Measurements from ENCODE around the gene ITPR1.

The ITPR1 gene

DNA sequence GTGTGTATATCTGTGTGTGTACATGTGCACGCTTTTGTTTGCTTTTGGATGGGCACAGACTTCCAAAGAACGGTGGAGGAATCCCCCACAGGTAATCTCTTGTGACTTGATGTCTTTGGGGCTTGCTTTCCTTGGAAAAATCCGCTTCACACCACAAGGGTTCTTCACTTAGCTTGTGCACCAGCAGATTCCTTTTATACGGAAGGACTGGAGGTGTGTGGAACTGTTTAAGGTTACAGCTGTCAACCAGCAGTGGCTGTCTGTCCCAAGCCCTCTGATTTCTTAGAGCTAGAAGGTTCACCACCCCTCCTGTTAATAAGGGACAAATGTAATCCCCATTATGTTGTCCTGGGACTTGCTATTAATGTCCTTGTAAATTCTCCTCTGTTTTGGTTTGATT is 193.5 kb downstream of the ITPR1 start:
- no peak for DNase-seq (ENCODE audit: low read depth)

DNA sequence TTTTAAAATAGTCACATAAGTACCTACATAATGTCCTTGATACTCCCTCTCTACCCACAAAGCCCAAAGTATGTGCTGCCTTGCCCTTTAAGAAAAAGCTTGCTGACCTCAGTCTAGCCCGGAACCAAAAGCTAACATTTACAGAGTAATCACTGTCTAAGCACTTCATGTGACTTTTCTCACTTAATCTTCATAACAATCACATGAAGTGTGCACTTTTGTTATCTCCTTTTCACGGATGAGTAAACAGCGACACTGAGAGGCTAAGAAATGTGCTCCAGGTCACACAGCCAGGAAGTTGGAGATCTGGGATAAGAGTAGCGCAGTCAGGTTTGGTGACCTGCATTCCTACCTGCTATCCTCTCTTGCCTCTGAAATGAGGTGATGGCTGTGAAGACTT is 194.0 kb downstream of the ITPR1 start:
- DNase-seq (ENCODE audit: low read depth): no peak

DNA sequence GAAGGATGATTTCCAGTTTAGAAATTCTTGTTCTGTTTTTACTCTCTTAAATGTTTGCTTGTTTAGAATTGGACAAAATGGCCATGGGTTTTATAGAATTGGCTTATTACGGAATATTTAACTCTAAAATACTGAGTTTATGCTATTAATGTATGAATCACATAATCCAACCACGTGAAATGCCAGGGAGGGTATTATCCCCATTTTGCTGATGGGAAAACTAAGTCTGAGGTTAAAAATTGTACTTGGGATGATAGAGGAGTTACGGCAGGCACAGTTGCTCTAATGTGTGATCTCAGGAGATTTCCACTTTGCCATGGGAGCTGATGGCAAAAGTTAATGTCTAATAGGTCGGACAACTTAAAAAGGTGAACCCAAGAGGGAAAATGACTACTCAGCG is 194.4 kb downstream of the ITPR1 start:
- no peak for DNase-seq (ENCODE audit: low read depth)

DNA sequence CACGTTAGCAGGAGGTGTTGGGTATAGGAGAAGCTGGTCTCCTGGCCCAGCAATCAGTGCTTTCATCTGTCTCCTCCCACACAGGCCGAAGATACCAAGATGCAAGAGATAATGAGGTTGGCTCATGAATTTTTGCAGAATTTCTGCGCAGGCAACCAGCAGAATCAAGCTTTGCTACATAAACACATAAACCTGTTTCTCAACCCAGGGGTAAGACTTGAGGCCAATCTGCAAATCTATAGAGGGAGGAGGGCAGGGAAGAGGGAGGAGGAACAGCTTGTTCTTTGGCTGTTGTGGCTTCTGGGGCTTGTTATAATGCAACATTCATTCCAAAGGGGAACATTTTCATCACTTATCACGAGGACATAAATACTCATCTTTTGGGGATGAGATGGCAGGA is 195.3 kb downstream of the ITPR1 start:
- no peak for DNase-seq (ENCODE audit: low read depth)

DNA sequence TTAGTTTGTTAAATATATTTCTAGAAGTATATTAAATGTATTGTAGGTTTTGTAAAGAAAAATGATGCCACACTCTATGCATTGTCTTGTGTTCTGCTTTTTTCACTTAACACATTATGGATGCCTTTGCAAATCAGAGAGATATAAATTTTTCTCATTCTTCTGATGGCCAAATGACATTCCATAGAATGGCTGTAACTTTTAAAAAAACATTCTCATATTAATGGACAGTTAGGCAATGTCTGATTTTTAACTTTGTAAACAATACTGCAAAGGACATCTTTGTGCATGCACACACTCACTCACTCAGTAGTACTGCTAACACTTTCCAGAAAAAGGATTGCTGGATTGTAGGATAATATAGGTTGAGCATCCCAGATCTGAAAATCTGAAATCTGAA is 195.9 kb downstream of the ITPR1 start:
- DNase-seq (ENCODE audit: low read depth): no peak

DNA sequence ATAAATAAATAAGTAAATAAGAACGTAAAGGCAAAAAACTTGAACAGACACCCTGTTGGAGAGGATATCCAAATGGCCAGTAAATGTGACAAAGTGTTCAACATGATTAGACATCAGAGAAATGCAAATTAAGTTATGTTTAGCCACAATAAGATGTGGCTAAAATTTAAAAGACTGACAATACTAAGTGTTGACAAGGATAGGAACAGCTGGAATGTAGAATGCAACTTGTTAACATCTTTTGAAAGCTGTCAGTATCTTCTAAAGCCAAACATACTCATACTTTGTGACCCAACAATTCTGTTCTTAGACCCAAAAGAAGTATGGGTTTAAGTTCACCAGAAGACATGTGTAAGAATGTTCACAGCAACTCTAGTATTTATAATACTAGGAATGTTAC is 197.1 kb downstream of the ITPR1 start:
- DNase-seq (ENCODE audit: low read depth): no peak

DNA sequence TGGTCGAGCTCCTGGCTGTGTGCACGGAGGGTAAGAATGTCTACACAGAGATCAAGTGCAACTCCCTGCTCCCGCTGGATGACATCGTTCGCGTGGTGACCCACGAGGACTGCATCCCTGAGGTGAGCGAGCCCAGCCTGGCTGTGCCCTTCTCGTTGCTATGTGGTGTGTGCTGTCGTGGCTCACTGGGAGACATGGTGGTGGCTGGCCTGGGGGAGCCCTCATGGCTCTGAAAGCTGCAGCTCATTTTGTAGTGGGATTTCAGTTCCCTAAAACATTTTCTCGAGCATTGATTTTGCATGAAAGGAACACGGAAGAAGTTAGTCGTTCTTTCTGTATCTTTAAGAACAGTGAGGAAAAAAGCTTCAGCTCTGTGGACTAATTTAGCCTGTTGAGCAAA is 200.5 kb downstream of the ITPR1 start:
- no peak for DNase-seq (ENCODE audit: low read depth)

DNA sequence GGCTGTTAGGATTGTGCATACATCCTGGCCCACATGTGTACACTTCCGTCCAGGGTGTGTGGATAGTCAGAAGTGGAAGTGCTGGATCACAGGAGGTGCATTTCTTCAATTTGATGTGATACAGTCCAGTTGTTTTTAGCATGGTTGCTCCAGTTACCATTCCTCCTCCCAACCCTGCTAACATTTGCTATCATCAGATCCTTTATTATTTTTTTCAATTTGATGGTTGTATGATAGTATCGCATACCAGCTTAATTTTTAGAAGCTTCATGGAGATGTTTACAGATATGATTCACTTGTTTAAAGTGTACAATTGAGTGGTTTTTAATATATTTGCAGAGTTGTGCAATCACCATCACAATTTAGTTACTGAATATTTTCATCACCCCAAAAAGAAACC is 202.7 kb downstream of the ITPR1 start:
- DNase-seq (ENCODE audit: low read depth): no peak

DNA sequence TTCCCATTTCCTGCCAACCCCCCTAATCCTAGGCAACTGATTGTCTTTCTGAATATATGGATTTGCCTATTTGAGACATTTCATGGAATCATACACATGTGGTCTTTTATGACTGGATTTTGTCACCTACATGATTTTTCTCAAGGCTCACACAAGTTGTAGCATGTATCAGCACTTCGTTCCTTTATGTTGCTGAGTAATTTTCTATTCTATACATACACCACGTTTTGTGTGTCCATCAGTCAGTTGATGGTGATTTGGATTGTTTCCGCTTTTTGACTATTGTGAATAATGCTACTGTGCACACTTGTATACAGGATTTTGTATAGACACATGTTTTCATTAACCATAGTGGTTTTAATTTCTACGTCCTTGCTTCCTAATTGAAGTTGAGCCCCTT is 203.1 kb downstream of the ITPR1 start:
- no peak for DNase-seq (ENCODE audit: low read depth)

DNA sequence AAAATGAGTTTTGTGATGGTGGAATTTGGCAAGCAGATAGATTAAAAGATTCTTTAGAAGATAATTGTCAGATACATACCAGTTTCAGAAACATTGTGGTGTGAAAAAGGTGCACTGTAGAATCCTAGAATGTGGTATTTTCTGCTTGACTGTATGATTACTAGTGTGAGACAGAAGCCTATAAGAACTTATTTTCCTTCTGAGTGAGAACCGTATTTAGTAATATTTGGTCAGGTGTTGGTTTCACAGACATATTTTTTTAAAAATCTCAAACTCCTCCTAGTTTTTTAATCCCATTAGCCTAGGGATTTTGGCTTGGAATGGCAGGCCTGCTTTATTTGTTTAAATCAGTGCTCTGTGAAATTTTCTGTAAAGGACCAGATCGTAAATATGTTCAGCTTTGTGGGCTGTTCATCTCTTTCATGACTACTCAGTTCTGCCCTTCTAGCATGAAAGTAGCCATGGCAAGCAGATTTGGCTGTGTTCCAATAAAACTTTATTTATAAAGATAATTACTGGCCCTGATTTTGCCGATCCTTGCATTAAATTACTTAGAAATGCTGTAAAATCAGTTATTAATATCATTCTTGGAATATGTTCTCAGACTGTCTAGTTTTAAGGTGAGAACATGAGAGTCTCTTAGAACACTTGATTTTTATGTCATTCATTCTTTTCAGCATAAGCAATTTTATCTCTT is 205.1 kb downstream of the ITPR1 start:
- DNase-seq (ENCODE audit: low read depth): no peak

DNA sequence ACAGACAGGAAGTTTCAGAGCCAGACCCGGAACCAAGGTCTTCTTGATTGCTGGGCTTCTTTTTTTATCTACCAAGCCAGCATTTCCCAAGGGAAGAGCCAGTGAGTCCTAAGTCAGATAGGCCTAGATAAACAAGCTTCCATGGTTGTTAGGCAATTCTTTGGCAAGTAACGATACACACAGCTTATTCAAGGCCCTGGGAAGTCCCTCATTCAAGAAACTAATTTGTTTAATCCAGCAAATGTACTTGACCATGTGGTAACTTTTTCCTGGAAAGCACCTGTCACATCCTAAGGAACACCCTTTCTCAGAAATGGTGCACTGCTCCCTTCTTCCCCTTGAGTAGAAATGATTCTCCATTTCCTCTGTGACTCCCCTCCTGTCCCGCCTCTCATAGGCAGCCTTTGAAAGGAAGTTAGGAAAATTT is 209.9 kb downstream of the ITPR1 start:
- DNase-seq (ENCODE audit: low read depth): no peak

DNA sequence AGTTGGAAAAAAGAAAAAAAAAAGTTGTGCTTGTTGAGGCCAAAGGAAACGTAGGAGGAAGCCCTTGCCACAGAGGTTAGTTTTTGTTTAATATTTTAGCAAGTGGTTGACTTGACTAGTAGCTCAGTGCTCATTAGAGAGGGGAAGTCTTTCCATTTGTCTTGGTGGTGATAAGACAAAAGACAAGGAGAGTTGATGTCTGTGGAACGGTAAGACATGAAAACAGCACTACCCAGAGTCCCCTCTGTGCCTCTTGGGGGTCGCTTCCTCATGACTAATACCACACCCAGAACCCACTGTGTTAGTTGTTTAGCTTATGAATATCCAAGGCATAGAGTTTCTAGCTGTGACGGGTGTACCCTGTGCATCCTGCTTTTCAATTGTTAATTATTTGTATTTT is 211.4 kb downstream of the ITPR1 start:
- no peak for DNase-seq (ENCODE audit: low read depth)

DNA sequence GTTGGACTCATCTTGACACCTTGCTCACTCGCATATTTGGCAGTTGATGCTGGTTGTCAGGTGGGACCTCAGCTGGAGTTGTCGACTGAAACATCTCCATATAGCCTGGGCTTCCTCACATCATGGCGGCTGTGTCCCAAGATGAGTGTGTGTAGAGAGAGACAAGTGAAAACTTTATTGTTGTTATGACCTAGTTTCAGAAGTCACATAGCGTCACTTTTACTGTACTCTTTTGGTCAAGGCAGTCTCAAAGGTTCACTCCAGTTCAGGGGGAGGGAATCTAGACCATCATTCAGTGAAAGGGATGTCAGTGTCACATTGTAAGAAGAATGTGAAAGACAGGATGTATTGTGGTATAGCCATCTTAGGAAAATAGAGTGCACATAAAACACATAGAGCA is 214.2 kb downstream of the ITPR1 start:
- DNase-seq (ENCODE audit: low read depth): no peak

DNA sequence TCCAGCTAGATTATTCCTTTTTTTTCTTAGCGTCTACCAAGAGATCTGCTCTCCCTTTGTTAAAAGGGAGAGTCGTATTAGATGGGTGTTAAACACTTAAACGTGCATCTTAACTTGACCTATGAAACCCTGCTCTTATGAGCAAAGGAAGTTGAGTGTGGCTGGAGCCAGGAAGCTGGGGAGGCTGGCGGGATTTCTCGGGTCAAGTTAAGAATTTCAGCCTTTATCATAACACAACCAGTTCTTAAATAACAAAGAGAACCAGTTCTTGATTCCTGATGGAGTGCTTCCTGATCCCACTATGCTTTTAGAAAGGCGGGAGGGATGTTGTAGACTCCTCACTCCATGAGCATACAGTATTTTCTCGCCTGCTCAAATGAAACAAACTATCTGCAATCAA is 215.1 kb downstream of the ITPR1 start:
- no peak for DNase-seq (ENCODE audit: low read depth)

DNA sequence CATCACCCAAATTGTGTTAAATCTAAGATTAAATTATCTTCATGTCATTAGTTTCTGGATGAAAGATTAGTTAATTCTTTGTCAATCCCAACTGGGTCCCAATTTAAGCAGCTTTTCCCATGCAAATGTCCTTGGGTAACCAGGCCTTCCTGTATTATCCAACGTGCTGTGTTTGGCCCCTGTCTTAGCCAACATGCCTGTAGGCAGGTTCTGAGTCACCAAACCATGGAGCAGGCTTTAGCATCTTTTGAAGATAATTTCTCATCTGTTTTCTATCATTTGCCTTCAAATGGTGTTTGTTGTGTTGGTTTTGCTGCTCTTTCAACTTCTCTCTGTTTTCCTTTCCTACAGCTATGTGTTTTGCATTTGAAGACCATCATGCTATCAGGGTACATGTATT is 216.2 kb downstream of the ITPR1 start:
- DNase-seq (ENCODE audit: low read depth): no peak

DNA sequence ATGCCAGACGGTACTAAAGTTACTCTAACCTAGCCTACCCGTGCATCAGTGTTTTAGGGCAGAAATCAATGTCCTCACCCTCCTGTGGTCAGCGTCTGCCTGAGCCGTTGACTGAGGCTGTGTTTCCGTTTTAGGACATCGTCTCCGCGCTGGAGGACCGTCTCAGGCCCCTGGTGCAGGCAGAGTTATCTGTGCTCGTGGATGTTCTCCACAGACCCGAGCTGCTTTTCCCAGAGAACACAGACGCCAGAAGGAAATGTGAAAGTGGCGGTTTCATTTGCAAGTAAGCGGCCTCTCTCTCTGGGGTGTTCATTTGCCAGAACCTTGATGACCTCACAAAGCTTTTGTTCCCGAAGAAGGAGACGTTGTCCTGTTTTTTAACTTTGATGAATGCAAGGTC is 217.0 kb downstream of the ITPR1 start:
- DNase-seq (ENCODE audit: low read depth): no peak

DNA sequence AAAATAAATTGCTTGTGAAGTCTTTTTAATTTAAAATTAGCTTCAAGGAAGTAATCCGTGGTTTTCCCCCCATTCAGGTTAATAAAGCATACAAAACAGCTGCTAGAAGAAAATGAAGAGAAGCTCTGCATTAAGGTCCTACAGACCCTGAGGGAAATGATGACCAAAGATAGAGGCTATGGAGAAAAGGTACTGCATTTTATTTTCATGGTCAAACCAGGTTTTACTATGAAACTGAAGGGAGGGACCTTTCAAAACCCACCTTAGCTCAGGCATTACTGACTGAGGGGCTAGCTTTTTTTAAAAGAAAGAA is 218.5 kb downstream of the ITPR1 start:
- no peak for DNase-seq (ENCODE audit: low read depth)

DNA sequence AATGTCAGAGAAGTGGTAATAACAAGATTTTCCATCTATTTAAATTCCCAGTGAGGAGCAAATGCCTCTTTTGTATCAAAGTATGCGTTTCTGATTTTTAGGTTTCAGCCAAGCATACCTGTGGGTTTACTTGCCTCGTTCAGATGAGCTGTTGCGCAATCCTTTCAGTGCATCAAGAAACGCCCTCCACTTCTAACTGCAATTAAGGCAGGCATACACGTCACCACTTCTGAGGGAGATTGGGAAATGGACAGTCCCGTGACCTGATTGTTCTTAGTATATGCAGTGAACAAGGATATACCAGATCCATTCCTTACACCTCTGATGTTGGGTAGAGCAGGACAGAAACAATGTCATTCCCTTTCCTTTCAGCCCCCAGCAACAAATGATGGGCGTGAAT is 219.0 kb downstream of the ITPR1 start:
- no peak for DNase-seq (ENCODE audit: low read depth)

DNA sequence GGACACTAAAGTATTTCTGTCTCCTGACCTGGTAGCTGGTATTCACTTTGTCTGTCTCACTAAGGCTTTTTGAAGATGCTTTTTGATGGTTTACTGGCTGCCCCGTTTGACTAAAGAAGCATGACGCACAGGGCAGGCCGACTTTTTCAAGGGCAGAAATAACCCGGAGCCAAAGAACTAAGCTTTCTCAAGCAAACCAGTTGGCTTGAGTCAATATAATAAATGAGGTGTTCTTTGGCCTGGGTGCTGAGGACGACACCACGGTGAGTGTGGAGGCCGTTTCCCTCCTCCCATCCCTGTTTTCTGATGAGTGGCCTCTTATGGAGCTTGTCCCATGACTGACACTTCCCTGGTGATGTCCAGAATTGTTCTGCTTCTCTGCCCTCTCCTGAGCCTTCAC is 220.9 kb downstream of the ITPR1 start:
- no peak for DNase-seq (ENCODE audit: low read depth)

DNA sequence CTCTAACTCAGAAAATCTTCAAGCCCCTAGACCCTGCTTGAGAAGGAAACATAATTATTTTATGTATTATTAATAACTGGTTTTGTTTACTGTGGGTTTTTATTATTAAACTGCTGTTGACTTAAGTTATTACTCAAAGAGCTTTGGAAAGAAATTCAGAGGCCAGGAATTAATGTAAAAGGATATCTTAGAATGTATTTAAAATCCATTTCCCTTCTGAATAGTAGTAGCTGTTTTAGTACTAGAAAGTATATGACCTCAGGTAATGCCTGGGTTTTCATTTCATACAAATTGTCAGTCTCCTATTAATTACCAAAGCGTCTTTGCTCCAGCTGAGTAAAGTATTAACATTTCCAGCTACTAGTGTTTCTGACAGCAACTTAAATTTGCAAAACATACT is 223.1 kb downstream of the ITPR1 start:
- DNase-seq (ENCODE audit: low read depth): no peak

DNA sequence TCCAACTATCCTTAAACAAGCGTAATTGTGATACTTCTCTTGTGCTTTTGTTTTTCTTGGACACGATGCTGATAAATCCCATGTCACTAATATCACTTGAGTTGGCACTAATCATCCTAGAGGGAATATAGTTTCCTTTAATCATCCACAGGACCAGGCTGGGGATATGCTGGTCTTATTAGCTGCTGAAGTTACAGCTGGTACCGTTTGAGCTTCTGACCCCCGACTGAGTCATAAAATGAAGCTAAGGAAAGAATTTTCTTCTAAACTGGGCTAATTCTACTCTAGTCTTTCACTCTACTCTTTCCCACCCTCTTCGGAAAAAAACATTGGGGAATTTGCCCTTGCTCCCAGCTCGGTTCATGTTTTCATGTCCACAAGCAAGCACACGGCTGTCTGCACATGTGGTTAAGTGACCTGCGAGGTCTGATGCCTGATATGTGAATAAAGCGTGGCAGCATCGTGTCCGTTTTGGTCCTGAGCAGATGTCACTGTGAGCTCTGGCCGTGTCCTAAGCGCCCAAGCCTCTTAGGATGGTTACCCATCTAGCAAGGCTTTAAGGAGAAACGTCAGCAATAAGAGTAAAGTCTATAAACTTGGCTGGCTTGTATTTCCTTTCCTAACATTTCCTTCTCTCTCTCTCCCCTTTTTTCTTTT is 223.7 kb downstream of the ITPR1 start:
- no peak for DNase-seq (ENCODE audit: low read depth)

DNA sequence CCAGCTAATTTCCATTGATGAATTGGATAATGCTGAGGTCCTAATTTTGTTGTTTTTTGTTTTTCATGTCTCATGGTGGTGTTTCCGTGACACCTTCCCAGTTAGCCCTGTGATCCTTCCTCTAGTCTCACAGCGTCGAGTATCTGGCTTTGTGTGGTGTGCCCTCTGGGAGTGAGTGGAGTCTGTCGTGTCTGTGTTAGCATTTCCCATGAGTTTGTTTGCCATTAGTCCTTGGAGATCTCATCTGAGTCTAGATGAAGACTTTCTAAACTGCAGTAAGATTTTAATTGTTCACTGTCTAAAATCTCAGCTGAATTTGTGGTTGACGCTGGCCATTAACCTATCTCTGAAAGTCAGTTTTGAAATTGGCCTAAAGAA is 224.2 kb downstream of the ITPR1 start:
- no peak for DNase-seq (ENCODE audit: low read depth)

DNA sequence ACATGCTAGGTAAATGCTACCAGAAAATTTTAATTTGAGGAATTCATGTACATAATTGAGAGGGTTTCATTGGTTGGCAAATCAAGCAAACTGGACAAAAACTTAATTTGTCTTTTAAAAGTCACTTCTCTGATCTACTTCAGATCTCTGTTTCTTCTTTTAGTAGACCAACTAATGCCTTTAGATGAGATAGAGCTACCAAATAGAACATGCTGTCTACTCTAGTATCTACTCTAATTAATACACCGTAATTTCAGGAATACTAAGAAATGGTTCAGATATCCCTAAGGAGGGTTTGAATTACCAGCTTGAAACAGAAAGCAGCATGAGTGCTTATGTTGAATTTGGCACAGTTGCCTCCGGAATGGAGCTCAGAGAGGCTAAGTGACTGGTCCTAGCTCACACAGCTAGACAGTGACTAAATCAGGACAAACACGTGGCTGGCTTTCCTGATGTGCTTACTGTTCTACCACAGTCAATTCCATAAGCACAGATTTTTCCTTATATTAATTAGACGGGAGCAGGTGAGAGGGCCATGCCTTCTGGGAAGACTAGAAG is 225.1 kb downstream of the ITPR1 start:
- no peak for DNase-seq (ENCODE audit: low read depth)

DNA sequence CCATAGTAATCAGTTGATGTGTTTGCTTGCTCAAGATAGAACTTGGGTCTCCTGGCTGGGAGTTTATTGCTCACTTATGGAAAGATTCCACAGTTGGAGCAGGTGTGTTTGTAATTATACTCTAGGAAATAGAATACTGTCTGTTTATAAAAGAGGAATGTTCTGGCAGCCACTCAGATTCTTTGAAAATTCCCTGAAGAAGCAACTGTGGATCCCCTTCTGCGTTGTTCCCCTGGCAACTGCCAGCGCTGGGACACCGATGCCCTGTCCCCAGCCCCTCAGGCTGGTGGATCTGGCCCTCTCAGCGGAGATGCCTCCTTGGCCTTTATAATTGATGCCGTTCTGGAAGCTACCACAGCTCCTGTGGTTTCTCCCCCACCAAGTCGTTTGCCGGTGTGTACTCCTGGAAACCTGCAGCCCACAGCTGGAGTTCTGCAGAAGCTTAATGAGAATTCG is 225.9 kb downstream of the ITPR1 start:
- no peak for DNase-seq (ENCODE audit: low read depth)

Data from HS-27A (cell line).